ENCODE data around the gene CEACAM19. TPM values are rescaled to one million over a fixed set of nuclear protein-coding genes. Genes with fewer than 3 reads are reported as not detected.

CEACAM19 gene
- total RNA-seq, 1 experiment from 2014 or later, result 3.5 TPM

- H2BK12ac ChIP-seq (ENCODE audit: insufficient read length, low read depth, low read length), result no peak overlapping the region
- Mint-ChIP-seq H3K9me3 (peaks cover 2 to 4% of the 10 kb centered on the region in 2 experiments; a peak in 2 of 5 replicates), H3K27ac (no peak overlapping the region), H3K4me1 (peaks cover 2 to 5% of the 10 kb centered on the region in 2 experiments; a peak in 2 of 4 replicates), H3K4me3 (no peak overlapping the region), H3K36me3 (ENCODE audit: insufficient read depth in 1 of 3, low read depth in 3 of 3) (peaks cover 42 to 84% (median 63%) of the 10 kb centered on the region in 3 experiments), H3K27me3 (ENCODE audit: low read depth) (no peaks in the 10 kb centered on the region)
- no peaks in the 10 kb centered on the region for H3K79me1 ChIP-seq (ENCODE audit: insufficient read depth, low read depth, low read length, poor library complexity, severe bottlenecking)
- H3K79me2 ChIP-seq (ENCODE audit: insufficient read depth, low read length), result no peaks in the 10 kb centered on the region
- H3K56ac ChIP-seq (ENCODE audit: insufficient read length, low read depth, low read length), result no peak overlapping the region
- no peaks in the 10 kb centered on the region for H4K20me1 ChIP-seq (ENCODE audit: control insufficient read depth, insufficient read depth, insufficient read length)
- H2BK120ac ChIP-seq (ENCODE audit: low read depth, low read length, poor library complexity, severe bottlenecking), result no peak overlapping the region
- peak; percentile 78 for DNase-seq
- no peak overlapping the region for H3T11ph ChIP-seq (ENCODE audit: low read length)
- H2BK5ac ChIP-seq (ENCODE audit: insufficient read length, low read length), result no peak overlapping the region
- no peak overlapping the region for H3K4me2 ChIP-seq (ENCODE audit: insufficient read depth, insufficient read length, low read length)
- no peak overlapping the region for H2AFZ ChIP-seq (ENCODE audit: low read length)
- H2AK5ac ChIP-seq (ENCODE audit: insufficient read length, low read length), result no peak overlapping the region
- no peak overlapping the region for H3K18ac ChIP-seq (ENCODE audit: insufficient read length, low read depth, low read length)
- H2BK20ac ChIP-seq (ENCODE audit: low read depth, low read length, poor library complexity, severe bottlenecking), result no peak overlapping the region
- no peak overlapping the region for H3K23ac ChIP-seq (ENCODE audit: insufficient read length, low read depth, low read length)
- no peak overlapping the region for H4K8ac ChIP-seq (replicated peaks; ENCODE audit: insufficient read length, low read depth, low read length)
- H3K14ac ChIP-seq (ENCODE audit: insufficient read depth, low read length), result no peak overlapping the region
- no CpG with 5 or more reads among the region's 16 CpGs for WGBS (ENCODE audit: extremely low coverage, insufficient read length, low lambda C conversion rate)
- no peak overlapping the region for H3K4ac ChIP-seq (ENCODE audit: low read depth, low read length)
- TF ChIP-seq CTCF (conservative IDR thresholded peaks at IDR 0.05), result peak; percentile 71
- no peaks in the 10 kb centered on the region for H3K9me3 ChIP-seq (ENCODE audit: control insufficient read depth, low read depth, low read length)
- H3K4me1 ChIP-seq (ENCODE audit: insufficient read depth, low read length), result no peaks in the 10 kb centered on the region
- H3K27ac ChIP-seq (ENCODE audit: insufficient read length, low read depth, low read length), result no peak overlapping the region
- no peak overlapping the region for H3K9ac ChIP-seq (ENCODE audit: extremely low read depth, insufficient read length, low read length)
- H3K23me2 ChIP-seq (ENCODE audit: insufficient read length, low read depth, low read length, poor library complexity, severe bottlenecking), result no peaks in the 10 kb centered on the region
- H3K27me3 ChIP-seq (ENCODE audit: insufficient read depth, low read length), result no peaks in the 10 kb centered on the region
- no peak overlapping the region for H4K5ac ChIP-seq (ENCODE audit: insufficient read length, low read depth, low read length)
- no peak overlapping the region for H4K91ac ChIP-seq (ENCODE audit: insufficient read length, low read depth, low read length)
- H2BK15ac ChIP-seq (ENCODE audit: low read depth, low read length), result no peak overlapping the region
These were observed 17.1 kb upstream of the CEACAM19 start for GRCh38 chr19:44653977-44654774.
